GM21619 (cell line): Measurements from ENCODE around the gene NCOA3.

Experiments
- ATAC-seq: cut with Tn5 transposase; IDR thresholded peaks from one replicate; pipeline ENCODE4 v1.9.1; 2021; ENCODE audit not compliant: unreplicated experiment

NCOA3 gene

GRCh38 chr20:47676912-47677634 lies 175.4 kb downstream of the NCOA3 start:
- no peak for ATAC-seq

GRCh38 chr20:47677635-47678453 lies 176.2 kb downstream of the NCOA3 start:
- no peak for ATAC-seq

GRCh38 chr20:47678536-47678935 lies 176.8 kb downstream of the NCOA3 start:
- ATAC-seq: no peak

- no peak for ATAC-seq
Observed at GRCh38 chr20:47679462-47679861, 177.8 kb downstream of the NCOA3 start.

GRCh38 chr20:47680804-47681529 lies 179.3 kb downstream of the NCOA3 start:
- ATAC-seq: no peak

GRCh38 chr20:47682028-47682783 lies 180.5 kb downstream of the NCOA3 start:
- no peak for ATAC-seq

GRCh38 chr20:47682916-47683315 lies 181.2 kb downstream of the NCOA3 start:
- ATAC-seq: no peak

GRCh38 chr20:47684306-47685080 lies 182.8 kb downstream of the NCOA3 start:
- ATAC-seq: no peak

GRCh38 chr20:47686545-47686944 lies 184.9 kb downstream of the NCOA3 start:
- no peak for ATAC-seq

- no peak for ATAC-seq
Observed at GRCh38 chr20:47687095-47687987, 185.7 kb downstream of the NCOA3 start.

- ATAC-seq: no peak
Observed at GRCh38 chr20:47688385-47689381, 187.0 kb downstream of the NCOA3 start.

- no peak for ATAC-seq
Observed at GRCh38 chr20:47689731-47690130, 188.0 kb downstream of the NCOA3 start.

GRCh38 chr20:47691625-47692024 lies 189.9 kb downstream of the NCOA3 start:
- ATAC-seq: no peak

- no peak for ATAC-seq
Observed at GRCh38 chr20:47694021-47694818, 192.5 kb downstream of the NCOA3 start.

GRCh38 chr20:47696856-47697255 lies 195.2 kb downstream of the NCOA3 start:
- no peak for ATAC-seq

GRCh38 chr20:47698142-47698541 lies 196.5 kb downstream of the NCOA3 start:
- ATAC-seq: no peak

- ATAC-seq: no peak
Observed at GRCh38 chr20:47699818-47700217, 198.1 kb downstream of the NCOA3 start.
